ENCODE results near the gene ANKEF1. TPM values are rescaled to one million over a fixed set of nuclear protein-coding genes. Genes with fewer than 3 reads are reported as not detected.

Gene ANKEF1
- 1 to 10 TPM; 1.5 to 3.0 (median 2.8) TPM for polyA plus RNA-seq

DNA sequence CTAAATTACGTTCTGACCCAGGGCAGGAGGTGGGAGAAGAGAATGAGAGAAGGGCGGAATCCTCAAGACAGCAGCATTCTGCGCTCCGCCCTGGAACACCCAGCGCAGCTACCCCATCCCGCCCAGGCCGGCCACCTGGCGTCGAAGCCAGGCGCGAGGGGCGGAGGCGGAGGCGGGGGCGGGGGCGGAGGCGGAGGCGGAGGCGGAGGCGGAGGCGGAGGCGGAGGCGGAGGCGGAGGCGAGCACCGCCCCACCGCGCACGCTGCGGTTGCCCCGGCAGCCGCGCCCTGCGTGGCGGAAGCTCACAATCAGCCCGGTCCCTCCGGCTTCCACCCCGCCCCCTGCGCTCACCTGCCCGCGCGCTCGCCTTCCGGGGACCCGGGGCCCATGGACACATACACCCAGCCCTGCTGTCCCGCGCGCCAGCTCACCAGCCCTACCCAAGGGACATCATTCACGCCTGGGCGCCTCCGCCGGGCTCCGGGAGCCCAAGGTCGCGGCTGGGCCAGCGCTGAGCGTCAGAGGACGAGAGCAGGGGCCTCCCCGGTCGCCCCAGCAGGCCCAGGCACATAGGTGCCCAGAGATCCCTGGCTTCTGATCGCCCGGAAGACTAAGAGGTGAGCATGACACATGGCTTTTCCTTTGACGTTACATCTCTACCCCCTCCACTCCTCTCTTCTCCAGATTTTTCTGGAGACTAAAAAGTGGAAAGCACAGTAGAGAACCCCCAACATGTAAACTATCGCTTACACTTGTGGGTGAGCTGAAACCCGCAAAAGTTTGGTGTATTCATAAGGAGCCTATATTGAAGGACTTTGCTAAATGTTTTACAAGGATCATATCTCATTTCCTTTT lies at the start of gene ANKEF1:
ANKEF1 (plus strand) TSS at position 271 of the 855 bp plus-strand sequence. CDS start 3,315 bp downstream, outside the sequence.
- 2 to 4% (median 3%) methylated on average over 42 to 65 of the region's 65 CpGs for WGBS, 3 donors

DNA sequence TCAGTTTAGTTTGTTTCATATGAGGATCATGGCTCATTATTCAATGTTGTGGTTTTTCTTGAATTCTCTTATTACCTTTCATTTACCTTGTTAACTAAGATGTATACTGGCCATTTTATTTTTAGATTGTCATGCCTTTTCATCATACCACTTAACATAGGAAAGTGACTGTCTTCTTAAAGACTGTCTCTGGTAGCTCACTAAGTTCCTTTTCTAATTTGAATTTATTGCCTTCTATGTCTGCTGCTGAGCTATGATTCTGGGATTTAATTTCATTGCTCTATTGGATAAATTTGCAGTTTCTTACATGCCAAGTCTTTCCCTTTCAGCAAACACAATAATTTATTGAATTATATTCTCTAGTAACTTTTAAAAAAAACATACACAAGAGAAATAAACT lies 49.5 kb upstream of the ANKEF1 start:
- H3K27ac ChIP-seq (ENCODE audit: low read depth, low read length) = no peak overlapping the region

More for the DNA sequence above, at the start of gene ANKEF1:
- H3K27ac ChIP-seq (ENCODE audit: low read depth, low read length) = no peak within 1 kb of the TSS

DNA sequence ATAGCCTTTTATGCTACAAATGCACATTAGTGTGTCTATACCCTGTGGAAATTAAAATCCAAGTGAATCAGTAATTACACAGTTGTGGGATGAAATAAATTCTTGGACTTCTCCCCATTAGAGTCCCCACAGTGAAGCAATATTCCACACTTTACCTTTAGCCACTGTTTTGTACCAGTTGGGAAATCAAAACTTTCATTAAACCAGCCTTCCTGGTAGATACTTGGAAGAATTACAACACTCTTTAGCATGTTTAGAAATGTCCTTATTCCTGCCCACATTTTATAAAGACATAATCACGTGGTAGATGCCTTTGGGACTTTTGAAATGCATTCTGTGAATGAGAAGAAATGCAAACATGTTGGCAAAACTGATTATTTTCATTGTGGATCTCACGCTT lies 49.0 kb upstream of the ANKEF1 start:
- H3K27ac ChIP-seq (ENCODE audit: low read depth, low read length) = no peak overlapping the region
- WGBS, 3 donors = 57 to 85% (median 63%) methylated on average over 2 of the region's 2 CpGs

DNA sequence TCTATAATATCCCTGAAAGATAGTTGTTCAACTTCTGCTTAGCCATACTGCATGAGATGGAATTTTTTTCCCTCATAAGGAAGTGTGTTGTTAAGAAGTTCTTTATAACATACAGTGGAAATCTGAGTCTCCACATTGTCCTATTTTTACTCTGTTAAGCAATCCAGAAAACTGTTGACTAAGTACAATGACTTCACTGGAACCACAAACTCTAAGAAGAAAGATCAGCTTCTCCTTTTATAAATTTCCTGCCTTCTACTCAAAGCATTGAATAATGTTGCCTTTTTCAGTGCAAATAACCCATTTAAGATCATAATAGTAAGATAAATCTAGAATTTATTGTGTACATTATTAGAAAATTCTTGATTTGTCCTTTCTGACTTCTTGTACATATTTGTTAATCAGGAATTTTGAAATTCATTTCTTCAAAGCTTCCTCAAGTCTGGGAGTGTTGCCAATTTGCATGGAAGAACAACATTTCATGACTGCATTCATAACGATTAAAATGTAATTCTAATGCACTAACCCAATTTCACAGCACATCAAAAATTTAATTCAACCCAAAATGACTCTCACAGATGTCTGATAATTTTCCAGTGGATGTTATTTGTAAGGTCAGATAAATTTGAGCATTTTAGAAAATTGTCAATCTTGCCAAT lies 45.6 kb upstream of the ANKEF1 start:
- no peak overlapping the region for H3K27ac ChIP-seq (ENCODE audit: low read depth, low read length)
- WGBS, 3 donors = 5 to 29% (median 8%) methylated on average over 1 of the region's 1 CpG

DNA sequence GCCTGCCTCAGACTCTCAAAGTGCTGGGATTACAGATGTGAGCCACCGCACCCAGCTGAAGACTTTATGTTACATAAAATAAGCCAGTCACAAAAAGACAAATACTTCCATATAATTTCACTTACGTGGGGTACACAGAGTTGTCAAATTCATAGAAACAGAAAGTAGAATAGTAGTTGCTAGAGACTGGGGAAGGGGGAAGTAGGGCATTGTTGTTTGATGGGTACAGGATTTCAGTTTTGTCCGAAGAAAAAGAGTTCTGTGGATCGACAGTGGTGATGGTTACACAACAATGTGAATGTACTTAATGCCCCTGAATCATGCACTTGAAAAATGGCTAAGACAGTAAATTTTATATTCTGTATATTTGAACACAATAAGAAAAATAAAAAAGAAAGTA lies 41.6 kb upstream of the ANKEF1 start:
- WGBS, 3 donors = 86 to 94% (median 87%) methylated on average over 4 of the region's 4 CpGs
- no peak overlapping the region for H3K27ac ChIP-seq (ENCODE audit: low read depth, low read length)

DNA sequence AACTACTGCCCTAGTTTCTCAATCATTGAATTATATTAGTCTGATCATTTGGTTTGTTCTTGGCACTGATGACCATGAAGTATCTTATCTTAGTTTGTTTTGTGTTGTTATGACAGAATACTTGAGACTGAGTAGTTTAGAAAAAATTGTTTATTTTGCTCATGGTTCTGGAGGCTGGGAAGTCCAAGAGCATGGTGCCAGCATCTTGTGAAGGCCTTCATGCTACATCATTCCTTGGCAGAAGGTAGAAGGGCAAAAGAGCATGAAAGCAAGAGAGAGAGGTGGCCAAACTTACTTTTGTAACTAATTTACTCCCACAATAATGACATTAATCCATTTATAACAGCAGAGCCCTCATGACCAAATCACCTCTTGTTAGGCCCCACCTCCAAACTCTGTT lies 40.1 kb upstream of the ANKEF1 start:
- no peak overlapping the region for H3K27ac ChIP-seq (ENCODE audit: low read depth, low read length)

DNA sequence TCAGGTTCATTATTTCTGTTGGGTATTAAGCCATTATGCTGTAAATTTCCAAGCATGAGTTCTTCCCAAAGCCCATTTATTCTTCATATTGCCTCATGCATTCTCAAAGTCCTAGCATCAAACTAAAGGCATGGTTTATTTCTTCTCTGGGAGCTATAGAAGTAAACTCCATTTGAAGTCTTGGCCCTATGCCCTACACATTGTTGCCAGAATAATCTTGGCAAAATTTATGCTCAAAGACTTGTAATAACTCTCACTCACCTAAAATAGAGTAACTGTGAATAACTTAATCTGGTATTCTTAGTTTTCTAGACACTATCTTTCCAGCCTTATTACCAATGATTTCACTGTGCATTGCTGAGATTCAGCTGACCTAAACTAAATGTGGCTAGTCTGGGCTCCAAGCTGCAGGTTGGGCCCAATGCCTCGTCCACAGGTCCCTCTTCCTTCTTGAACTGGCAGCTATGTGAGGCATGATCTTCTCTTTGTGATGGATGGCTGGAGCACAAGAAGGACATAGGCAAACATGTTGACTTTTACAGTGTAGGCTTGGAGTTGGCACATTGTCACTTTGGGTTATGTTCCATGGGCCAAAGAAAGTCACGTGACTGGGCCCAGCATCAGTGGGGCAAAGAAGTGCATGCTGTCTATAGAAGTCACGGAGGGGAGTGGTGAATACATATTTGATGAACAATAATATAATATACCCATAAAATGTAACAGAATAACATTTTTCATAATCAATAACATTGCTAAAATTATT lies 39.1 kb upstream of the ANKEF1 start:
- H3K27ac ChIP-seq (ENCODE audit: low read depth, low read length) = no peak overlapping the region
- 85 to 90% (median 88%) methylated on average over 3 of the region's 3 CpGs for WGBS, 3 donors

DNA sequence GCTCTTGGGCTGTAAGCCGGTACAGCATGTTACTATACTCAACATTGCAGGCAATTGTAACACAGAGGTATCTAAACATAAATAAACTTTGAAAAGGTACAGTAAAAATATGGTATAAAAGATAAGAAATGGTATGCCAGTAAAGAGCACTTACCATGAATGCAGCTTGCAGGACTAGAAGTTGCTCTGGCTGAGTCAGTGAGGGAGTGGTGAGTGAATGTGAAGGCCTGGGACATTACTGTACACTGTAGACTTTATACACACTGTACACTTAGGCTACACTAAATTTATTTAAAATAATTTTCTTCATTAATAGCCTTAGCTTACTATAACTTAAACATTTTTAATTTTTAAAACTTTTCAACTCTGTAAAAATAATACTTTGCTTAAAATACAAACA lies 37.8 kb upstream of the ANKEF1 start:
- no peak overlapping the region for H3K27ac ChIP-seq (ENCODE audit: low read depth, low read length)
- 96 to 97% (median 96%) methylated on average over 1 of the region's 1 CpG for WGBS, 3 donors

DNA sequence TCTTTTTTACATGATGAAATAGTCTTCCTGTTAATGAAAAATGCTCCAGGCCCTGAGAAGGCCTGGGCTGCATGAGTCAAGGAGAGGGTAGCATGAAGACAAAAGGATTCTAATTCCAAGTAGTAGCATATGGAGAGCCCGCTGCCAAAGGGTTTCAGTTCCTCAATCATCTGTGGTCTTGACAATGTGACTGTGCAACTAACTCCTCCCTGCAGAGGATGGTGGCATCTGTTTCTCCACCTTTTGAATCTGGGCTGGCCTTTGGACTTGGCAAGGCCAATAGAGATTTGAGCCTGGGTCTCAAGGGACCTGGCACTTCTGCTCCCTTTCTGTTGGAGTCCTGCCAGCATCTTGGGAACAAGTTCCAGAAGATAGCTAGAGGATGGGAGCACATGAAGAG lies 35.1 kb upstream of the ANKEF1 start:
- WGBS, 3 donors = 63 to 89% (median 85%) methylated on average over 1 of the region's 1 CpG
- H3K27ac ChIP-seq (ENCODE audit: low read depth, low read length) = no peak overlapping the region

DNA sequence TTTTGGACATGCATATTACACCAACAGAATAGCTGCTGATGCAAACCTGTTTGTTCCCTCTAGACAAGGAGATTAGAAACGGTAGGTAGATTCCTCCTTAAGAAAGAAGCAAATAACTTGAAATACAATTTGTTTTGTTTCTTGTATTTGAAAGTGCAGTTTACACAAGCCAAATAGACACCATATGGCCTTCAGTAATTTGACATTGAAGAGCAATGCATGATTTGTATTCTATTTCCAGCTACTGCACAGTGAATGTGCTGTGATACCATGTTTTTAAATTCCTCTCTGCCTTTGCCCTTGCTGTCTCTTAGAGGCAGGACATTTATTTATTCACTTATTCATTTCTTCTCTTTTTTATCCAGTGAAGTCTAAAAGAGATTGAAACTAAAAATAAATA lies 31.9 kb upstream of the ANKEF1 start:
- 33 to 81% (median 73%) methylated on average over 1 of the region's 1 CpG for WGBS, 3 donors
- no peak overlapping the region for H3K27ac ChIP-seq (ENCODE audit: low read depth, low read length)

DNA sequence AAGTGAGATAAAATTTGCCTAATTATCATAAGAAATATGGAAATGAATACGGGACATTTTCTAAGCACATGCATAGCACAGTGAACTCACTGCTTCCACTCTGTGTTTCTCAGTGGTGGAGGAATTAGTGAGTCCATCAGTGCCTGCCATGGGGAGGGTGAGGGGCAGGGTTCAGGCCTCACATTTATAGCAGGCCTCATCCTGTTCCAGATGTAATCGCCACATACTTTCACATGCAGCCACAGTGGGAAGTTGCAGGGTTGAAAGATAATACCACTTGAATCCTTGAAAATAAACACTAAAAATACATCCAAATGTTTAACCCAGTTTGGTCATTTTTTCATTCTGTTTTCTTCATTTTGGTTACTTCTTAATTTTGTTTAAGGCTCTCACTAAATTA lies 29.9 kb upstream of the ANKEF1 start:
- H3K27ac ChIP-seq (ENCODE audit: low read depth, low read length) = no peak overlapping the region
- 56 to 82% (median 75%) methylated on average over 2 of the region's 2 CpGs for WGBS, 3 donors

DNA sequence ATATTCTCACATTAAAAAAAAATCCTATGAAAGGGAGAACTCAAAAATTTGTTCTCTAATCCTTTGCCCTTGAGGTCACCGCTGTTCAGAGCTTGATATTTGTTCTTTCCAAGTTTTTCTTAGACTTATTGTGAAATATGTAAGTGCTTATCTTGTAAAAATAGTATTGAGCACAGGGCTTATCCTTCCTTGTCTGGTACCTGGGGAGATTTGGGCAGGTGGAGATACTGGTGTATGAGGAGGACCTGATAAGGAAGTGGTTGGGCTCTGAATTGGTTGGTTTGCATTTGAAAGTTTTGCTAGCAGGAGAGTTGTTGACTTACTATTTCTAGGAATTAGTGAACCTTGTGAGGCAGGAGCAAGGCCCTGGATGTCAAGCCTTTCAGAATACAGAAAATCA lies 28.9 kb upstream of the ANKEF1 start:
- WGBS, 3 donors = 24 to 68% (median 51%) methylated on average over 1 of the region's 1 CpG
- H3K27ac ChIP-seq (ENCODE audit: low read depth, low read length) = no peak overlapping the region

DNA sequence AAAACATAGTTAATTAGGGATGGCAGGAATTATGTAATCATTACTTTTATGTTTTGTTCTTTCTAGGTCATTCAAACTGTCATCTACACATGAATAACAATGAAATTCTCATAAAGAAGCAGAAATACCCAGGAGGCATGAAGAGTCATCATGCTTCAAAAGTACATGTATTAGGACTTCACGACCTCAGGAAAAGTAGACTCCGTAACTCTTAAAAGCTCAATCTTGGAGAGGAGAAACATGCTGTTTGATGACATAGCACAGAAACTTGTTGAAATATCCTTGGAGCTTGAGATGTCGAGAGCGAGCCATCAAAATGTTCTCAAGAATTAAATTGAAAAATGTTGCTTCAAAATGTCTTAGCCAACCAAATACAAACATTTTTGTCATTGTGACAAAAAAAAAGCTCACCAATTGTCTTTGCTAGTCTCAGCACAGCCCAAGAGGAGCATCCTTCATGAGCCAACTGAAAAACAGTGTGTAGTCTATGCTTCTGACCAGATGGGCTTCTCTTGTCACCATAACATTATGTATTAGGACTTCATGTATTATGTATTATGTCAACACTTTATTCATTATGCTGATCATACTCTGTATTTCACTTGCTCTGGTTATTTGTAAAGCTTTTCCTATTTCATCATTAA lies 28.2 kb upstream of the ANKEF1 start:
- H3K27ac ChIP-seq (ENCODE audit: low read depth, low read length) = no peak overlapping the region
- WGBS, 3 donors = 74 to 82% (median 74%) methylated on average over 4 of the region's 4 CpGs

DNA sequence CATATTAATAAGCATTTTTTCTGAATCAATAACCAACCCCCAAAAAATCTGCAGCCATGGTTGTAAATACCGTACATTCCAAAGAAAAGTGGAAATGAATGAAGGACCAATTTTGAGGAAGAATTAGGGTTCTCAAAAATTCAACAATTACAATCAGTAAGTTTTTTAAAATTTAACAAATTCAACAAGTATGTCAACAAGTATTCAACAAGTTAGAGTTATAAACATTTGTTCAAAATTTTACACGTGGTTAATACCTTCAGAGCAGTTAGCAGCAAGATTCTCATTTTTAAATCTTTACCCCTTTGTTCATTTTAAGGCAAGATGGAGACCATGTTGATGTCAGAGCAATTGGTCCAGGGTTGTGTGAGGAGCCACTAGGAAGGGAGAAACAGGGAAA lies 27.6 kb upstream of the ANKEF1 start:
- no peak overlapping the region for H3K27ac ChIP-seq (ENCODE audit: low read depth, low read length)
- WGBS, 3 donors = 45 to 67% (median 59%) methylated on average over 2 of the region's 2 CpGs

DNA sequence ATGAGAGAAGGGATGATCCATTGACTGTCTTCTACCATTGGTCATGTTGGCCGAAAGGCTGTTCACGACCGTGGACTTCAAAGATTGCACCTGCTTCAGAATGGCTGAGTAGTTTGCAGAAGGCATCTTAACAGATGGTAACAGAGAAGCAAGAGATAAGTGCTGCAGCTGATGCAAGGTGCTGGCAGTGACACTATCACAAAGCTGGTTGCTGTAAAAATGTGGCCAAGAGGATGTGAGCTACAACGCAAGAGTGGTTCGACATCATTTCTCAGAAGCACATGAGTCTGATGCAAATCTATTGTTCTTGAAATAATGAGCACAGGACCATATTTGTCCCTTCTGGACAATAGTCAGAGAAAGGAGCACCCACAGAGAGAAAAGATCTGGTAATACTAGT lies 27.0 kb upstream of the ANKEF1 start:
- H3K27ac ChIP-seq (ENCODE audit: low read depth, low read length) = no peak overlapping the region
- 40 to 91% (median 90%) methylated on average over 5 of the region's 5 CpGs for WGBS, 3 donors

DNA sequence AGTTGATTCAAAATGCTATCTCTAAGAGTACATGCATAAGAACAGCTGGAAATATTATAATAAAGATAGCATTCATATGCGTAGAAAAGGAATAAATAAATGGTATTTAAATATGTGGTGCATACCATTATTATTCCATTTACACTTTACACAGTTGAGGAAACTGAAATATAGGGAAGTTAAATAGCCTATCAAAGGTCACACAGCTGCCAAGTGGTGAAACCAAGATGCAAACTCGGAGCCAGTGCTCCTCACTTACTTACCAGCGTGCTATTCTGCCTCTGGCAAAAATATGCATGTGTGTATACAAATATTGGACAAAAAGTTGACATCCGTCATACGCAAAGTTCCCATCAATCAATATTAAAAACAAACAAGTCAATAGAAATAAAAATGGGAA lies 22.3 kb upstream of the ANKEF1 start:
- 58 to 67% (median 64%) methylated on average over 5 of the region's 5 CpGs for WGBS, 3 donors
- H3K27ac ChIP-seq (ENCODE audit: low read depth, low read length) = no peak overlapping the region

DNA sequence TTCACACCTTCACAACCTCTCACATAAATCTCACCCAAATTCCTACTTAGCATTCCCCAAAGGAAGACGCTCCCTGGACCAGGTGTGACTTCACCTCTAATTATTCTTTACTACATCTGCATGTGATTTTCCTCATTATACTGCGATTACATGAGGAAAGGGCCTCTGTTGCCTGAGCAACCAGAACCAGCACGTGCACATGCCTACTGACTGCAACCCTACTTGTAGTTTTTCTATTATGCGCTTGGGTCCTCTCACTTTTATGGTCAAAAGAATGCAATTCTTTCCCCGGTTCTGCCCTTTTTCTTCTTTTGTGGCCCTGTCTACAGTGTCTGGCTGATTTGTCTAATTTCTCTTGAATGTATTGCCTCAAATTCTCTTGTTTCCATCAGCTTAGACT lies 20.4 kb upstream of the ANKEF1 start:
- H3K27ac ChIP-seq (ENCODE audit: low read depth, low read length) = no peak overlapping the region
- 86 to 91% (median 89%) methylated on average over 5 of the region's 5 CpGs for WGBS, 3 donors

DNA sequence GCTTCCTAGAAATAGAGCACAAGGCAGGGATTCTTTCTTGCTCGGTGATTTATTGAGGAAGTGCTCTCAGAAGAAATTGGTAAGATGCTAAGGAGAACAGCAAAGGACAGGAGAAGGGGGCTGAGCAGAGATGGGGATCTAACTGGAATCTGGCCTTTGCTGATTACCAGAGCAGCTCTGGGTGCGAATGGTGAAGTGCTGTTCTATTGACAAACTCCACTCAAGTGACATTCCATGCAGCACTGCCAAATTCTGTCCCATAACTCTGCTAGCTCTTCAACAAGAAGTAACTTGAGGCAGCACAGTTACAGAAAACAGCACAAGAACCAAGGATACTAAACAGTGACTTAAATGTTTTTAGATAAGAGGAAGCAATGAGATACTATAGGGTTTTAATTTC lies 13.8 kb upstream of the ANKEF1 start:
- H3K27ac ChIP-seq (ENCODE audit: low read depth, low read length) = no peak overlapping the region
- WGBS, 3 donors = 29 to 58% (median 34%) methylated on average over 2 of the region's 2 CpGs

DNA sequence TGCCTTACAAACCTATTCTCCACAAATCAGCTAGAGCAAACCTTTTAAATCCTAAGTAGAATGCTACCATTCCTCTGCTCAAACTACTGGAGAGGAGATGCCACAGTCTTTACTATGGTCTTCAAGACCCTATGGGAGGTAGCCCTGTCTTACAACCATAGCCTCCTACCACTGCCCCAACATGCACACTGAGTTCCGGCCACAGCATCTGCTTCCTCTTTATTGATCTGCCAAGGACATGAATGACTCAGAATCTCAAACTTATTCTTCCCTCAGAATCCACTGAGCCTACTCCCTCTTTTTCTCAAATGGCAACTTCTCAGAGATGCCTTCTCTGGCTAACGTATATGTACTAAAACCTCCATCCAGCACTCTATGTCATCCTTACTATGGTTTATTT lies 12.2 kb upstream of the ANKEF1 start:
- WGBS, 3 donors = 68 to 83% (median 74%) methylated on average over 2 of the region's 2 CpGs
- no peak overlapping the region for H3K27ac ChIP-seq (ENCODE audit: low read depth, low read length)
